ENCODE data around the gene SLC25A4.
"Not testable (repeated sequence)": the region's sequence is repeated elsewhere in the genome, so short reads cannot be mapped to it uniquely, and the experiment has no call there.

The SLC25A4 gene

DNA sequence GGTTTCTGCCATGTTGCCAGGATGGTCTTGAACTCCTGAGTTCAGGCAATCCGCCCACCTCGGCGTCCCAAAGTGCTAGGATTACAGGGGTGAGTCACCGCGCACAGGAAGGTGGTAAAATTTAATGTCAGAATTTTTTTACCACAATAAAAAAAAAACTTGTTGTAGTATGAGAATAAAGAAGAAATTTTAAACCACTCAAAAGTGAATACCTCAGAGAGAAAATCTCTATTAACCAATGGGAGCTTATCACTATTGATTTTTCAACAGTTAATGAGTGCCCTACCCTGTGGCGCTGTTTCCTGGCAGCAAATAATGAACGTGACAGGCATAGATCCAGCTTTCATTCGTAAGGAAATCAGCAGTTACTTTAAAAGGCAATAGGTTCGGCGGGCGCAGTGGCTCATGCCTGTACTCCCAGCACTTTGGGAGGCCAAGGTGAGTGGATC is 32.7 kb upstream of the SLC25A4 start:
- H3K9me3 ChIP-seq (ENCODE audit: insufficient read depth, low read length) = 0 out of 2 replicates have a peak, but pooled peaks cover 8% of the 10 kb centered on the region
- no peak overlapping the region for H3K9ac ChIP-seq (ENCODE audit: insufficient read length, low read depth)
- no peak for TF ChIP-seq YY1 (IDR thresholded peaks at IDR 0.05; ENCODE audit: insufficient read depth, insufficient read length)
- no peak for TF ChIP-seq ZNF274 (IDR thresholded peaks at IDR 0.05; ENCODE audit: low read depth, low read length)
- TF ChIP-seq SUZ12 (IDR thresholded peaks at IDR 0.05; ENCODE audit: extremely low read depth, insufficient read depth, insufficient read length) = no peak
- no peaks in the 10 kb centered on the region for H3K36me3 ChIP-seq (ENCODE audit: insufficient read depth, insufficient read length, low read length)
- no peaks in the 10 kb centered on the region for H3K4me1 ChIP-seq (ENCODE audit: insufficient read depth, insufficient read length)
- H3K4me3 ChIP-seq (ENCODE audit: insufficient read length, low read depth) = no peak overlapping the region
- no peaks in the 10 kb centered on the region for H3K27me3 ChIP-seq (ENCODE audit: insufficient read depth, insufficient read length)
- DNase-seq (ENCODE audit: low read depth, low spot score) = no peak

DNA sequence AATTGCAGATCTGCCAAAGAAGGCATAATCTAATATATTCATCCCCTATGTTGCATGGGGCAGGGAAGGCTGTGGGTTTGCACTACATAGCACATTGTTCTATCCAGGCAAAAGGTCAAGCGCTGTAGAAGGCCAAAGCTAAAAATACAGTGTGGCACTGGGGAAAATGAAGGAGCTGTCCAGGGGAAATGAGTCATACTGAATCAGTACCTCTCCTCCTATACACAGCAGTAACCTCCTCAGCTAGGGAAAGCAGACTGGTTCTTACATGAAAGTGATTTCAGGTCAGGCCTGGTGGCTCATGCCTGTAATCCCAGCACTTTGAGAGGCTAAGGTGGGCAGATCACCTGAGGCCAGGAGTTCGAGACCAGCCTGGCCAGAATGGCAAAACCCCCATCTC is 31.0 kb upstream of the SLC25A4 start:
- H3K9me3 ChIP-seq (ENCODE audit: insufficient read depth, low read length) = 0 out of 2 replicates have a peak, but pooled peaks cover 8% of the 10 kb centered on the region
- DNase-seq (ENCODE audit: low read depth, low spot score) = no peak

DNA sequence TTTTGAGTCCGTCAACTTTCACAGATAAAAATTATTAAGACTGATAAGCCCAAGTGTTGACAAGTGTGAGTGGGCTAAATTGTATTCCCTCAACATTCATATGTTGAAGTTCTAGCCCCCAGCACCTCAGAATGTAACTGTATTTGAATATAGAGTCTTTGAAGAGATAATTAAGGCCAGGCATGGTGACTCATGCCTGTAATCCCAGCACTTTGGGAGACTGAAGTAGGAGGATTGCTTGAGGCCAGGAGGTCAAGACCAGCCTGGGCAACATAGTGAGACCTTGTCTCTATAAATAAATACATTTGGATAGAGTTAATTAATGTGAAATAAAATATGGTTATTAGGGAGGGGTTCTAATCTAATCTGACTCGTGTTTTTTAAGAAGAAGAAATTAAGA is 29.7 kb upstream of the SLC25A4 start:
- Histone ChIP-seq H3K4me1 (ENCODE audit: insufficient read depth, insufficient read length) (no peaks in the 10 kb centered on the region), H3K4me3 (ENCODE audit: insufficient read length, low read depth) (no peak overlapping the region), H3K36me3 (ENCODE audit: insufficient read depth, insufficient read length, low read length) (no peaks in the 10 kb centered on the region), H3K9me3 (ENCODE audit: insufficient read depth, low read length) (0 out of 2 replicates have a peak, but pooled peaks cover 5% of the 10 kb centered on the region), H3K9ac (ENCODE audit: insufficient read length, low read depth) (no peak overlapping the region), H3K27me3 (ENCODE audit: insufficient read depth, insufficient read length) (no peaks in the 10 kb centered on the region)
- no peak for TF ChIP-seq ZNF274 (IDR thresholded peaks at IDR 0.05; ENCODE audit: low read depth, low read length)
- DNase-seq (ENCODE audit: low read depth, low spot score) = no peak

More for the DNA sequence above, 31.0 kb upstream of the SLC25A4 start:
- Histone ChIP-seq H3K4me1 (ENCODE audit: insufficient read depth, insufficient read length) (no peaks in the 10 kb centered on the region), H3K27me3 (ENCODE audit: insufficient read depth, insufficient read length) (no peaks in the 10 kb centered on the region), H3K4me3 (ENCODE audit: insufficient read length, low read depth) (no peak overlapping the region), H3K36me3 (ENCODE audit: insufficient read depth, insufficient read length, low read length) (no peaks in the 10 kb centered on the region), H3K9ac (ENCODE audit: insufficient read length, low read depth) (no peak overlapping the region)
- TF ChIP-seq YY1 (IDR thresholded peaks at IDR 0.05; ENCODE audit: insufficient read depth, insufficient read length) = no peak
- TF ChIP-seq ZNF274 (IDR thresholded peaks at IDR 0.05; ENCODE audit: low read depth, low read length) = no peak
- no peak for TF ChIP-seq SUZ12 (IDR thresholded peaks at IDR 0.05; ENCODE audit: extremely low read depth, insufficient read depth, insufficient read length)

DNA sequence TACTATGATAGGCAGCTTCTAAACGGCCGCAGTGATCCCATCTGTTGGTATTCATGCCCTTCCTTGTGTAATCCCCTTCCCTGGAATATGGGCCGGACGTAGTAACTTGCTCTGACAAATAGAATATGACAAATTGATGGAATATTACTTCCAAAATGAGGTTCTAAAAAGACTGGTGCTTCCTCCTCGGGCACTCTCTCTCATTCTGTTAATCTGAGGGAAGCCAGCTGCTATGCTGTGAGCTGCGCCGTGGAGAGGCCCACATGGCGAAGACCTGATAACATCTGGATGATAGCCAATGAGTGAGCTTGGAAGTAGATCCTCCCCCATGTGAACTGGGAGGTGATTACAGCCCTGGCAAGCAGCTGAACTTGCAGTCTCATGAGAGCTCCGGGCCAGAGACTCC is 27.2 kb upstream of the SLC25A4 start:
- Histone ChIP-seq H3K4me3 (ENCODE audit: insufficient read length, low read depth) (no peak overlapping the region), H3K27me3 (ENCODE audit: insufficient read depth, insufficient read length) (no peaks in the 10 kb centered on the region), H3K36me3 (ENCODE audit: insufficient read depth, insufficient read length, low read length) (no peaks in the 10 kb centered on the region), H3K4me1 (ENCODE audit: insufficient read depth, insufficient read length) (no peaks in the 10 kb centered on the region), H3K9ac (ENCODE audit: insufficient read length, low read depth) (no peak overlapping the region), H3K9me3 (ENCODE audit: insufficient read depth, low read length) (no peaks in the 10 kb centered on the region)
- TF ChIP-seq YY1 (IDR thresholded peaks at IDR 0.05; ENCODE audit: insufficient read depth, insufficient read length) = no peak
- no peak for DNase-seq (ENCODE audit: low read depth, low spot score)

DNA sequence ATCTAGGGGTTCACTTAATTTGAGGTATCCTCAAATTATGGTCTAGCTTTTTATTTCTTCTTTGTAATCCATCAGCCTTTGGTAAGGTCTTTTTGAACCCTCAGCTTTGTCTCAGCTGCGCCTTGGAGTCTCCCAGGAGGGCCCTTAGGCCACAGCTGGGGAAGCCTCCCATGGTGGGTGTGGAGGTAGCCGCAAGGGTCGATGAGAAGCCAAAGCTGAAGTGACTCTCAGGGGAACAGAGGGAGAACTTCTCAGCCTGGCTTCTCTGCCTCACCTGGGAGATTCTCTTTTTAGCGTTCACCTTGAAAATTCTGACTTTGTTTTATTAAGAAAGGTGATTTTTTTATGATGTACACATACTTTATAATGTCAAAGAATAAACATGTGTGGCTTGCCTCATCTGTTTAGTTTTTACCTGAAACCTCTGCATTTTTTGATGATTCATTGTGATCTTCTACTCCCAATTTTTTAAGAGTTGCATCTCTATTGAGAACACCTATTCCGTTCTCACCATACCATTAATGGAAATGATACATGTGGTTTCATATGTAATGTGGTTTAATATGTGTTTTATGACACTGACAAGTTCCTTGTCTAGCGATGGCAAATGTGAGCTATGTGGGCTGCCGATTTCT is 25.6 kb upstream of the SLC25A4 start:
- H3K9me3 ChIP-seq (ENCODE audit: insufficient read depth, low read length) = no peaks in the 10 kb centered on the region
- H3K9ac ChIP-seq (ENCODE audit: insufficient read length, low read depth) = no peak overlapping the region
- no peaks in the 10 kb centered on the region for H3K27me3 ChIP-seq (ENCODE audit: insufficient read depth, insufficient read length)
- H3K4me1 ChIP-seq (ENCODE audit: insufficient read depth, insufficient read length) = no peaks in the 10 kb centered on the region
- TF ChIP-seq SUZ12 (IDR thresholded peaks at IDR 0.05; ENCODE audit: extremely low read depth, insufficient read depth, insufficient read length) = no peak
- no peak for TF ChIP-seq ZNF274 (IDR thresholded peaks at IDR 0.05; ENCODE audit: low read depth, low read length)
- no peak for DNase-seq (ENCODE audit: low read depth, low spot score)
- H3K36me3 ChIP-seq (ENCODE audit: insufficient read depth, insufficient read length, low read length) = no peaks in the 10 kb centered on the region
- H3K4me3 ChIP-seq (ENCODE audit: insufficient read length, low read depth) = no peak overlapping the region

DNA sequence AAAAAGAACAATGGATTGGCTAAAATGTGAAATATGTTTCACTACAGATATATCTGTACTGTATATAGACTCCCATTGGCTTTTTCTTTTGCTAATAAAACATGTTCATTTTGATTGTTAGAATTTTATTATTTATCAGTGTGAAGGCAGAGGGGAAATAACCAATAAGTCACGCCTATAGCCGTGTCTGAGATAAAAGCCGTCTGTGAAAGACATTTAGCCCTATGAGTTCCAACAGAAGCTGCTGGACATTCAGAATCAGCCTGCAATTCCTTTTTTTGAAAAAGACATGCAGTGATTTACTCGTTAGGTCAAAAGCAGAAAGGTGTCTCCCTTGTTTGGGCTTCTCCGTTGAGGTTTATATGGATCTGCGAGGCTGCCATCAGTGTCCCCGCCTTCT is 24.2 kb upstream of the SLC25A4 start:
- H3K4me1 ChIP-seq (ENCODE audit: insufficient read depth, insufficient read length) = no peaks in the 10 kb centered on the region
- H3K9me3 ChIP-seq (ENCODE audit: insufficient read depth, low read length) = no peaks in the 10 kb centered on the region
- no peak for DNase-seq (ENCODE audit: low read depth, low spot score)
- TF ChIP-seq SUZ12 (IDR thresholded peaks at IDR 0.05; ENCODE audit: extremely low read depth, insufficient read depth, insufficient read length) (no peak), YY1 (IDR thresholded peaks at IDR 0.05; ENCODE audit: insufficient read depth, insufficient read length) (no peak), ZNF274 (IDR thresholded peaks at IDR 0.05; ENCODE audit: low read depth, low read length) (no peak)
- no peak overlapping the region for H3K4me3 ChIP-seq (ENCODE audit: insufficient read length, low read depth)
- no peaks in the 10 kb centered on the region for H3K27me3 ChIP-seq (ENCODE audit: insufficient read depth, insufficient read length)
- no peaks in the 10 kb centered on the region for H3K36me3 ChIP-seq (ENCODE audit: insufficient read depth, insufficient read length, low read length)
- no peak overlapping the region for H3K9ac ChIP-seq (ENCODE audit: insufficient read length, low read depth)

DNA sequence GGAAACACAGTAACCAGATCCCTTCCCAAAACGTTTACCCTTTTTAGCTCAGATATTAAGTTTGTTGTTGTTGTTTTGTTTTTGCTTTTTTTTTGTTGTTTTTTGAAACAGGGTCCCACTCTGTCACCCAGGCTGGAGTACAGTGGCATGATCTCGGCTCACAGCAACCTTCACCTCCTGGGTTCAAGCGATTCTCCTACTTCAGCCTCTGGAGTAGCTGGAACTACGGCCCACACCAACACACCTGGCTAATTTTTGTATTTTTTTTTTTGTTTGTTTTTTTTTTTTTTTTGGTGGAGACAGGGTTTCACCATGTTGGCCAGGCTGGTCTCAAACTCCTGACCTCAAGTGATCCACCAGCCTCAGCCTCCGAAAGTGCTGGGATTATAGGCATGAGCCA is 23.6 kb upstream of the SLC25A4 start:
- H3K4me3 ChIP-seq (ENCODE audit: insufficient read length, low read depth); H3K9ac ChIP-seq (ENCODE audit: insufficient read length, low read depth); DNase-seq (ENCODE audit: low read depth, low spot score); H3K9me3 ChIP-seq (ENCODE audit: insufficient read depth, low read length); H3K27me3 ChIP-seq (ENCODE audit: insufficient read depth, insufficient read length); H3K4me1 ChIP-seq (ENCODE audit: insufficient read depth, insufficient read length); H3K36me3 ChIP-seq (ENCODE audit: insufficient read depth, insufficient read length, low read length): not testable (repeated sequence)
